Activated CD4-positive, CD25-positive, alpha-beta regulatory T cell treated with anti-CD3 and anti-CD28 coated beads, Interleukin-2, amount 50 U/mL, for 24 hours (primary cell): ENCODE measurements around the gene PES1.
"Not testable (repeated sequence)": the region's sequence is repeated elsewhere in the genome, so short reads cannot be mapped to it uniquely, and the experiment has no call there.

Experiments used
- ATAC-seq, 2 donors: fragments of 150-1000 bp; cut with Tn5 transposase; one replicate each; pipeline ENCODE4 v1.10.0; 2021; ENCODE audit warnings: mild to moderate bottlenecking in 1 of 2, moderate library complexity in 1 of 2

Gene PES1

DNA sequence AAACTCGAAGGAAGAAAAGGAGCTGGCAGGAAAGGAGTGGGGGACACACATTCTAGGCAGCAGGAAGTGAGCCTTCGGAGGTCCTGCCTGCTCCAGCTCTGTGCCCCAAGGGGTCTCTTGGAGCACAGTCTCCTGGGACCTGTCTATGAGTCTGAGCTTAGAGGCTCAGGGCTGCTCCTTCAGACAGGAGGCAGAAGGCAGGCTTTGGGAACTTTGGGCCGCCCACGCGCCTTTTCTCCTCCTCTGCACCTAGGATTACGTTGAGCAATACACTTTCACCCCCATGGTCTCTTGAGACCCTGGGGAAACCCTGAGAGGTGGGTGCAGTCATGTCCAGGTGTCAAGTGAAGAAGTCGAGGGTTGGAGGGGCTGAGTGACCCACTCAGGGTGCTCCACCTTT, 16.2 kb upstream of the PES1 start:
- no peak for ATAC-seq

DNA sequence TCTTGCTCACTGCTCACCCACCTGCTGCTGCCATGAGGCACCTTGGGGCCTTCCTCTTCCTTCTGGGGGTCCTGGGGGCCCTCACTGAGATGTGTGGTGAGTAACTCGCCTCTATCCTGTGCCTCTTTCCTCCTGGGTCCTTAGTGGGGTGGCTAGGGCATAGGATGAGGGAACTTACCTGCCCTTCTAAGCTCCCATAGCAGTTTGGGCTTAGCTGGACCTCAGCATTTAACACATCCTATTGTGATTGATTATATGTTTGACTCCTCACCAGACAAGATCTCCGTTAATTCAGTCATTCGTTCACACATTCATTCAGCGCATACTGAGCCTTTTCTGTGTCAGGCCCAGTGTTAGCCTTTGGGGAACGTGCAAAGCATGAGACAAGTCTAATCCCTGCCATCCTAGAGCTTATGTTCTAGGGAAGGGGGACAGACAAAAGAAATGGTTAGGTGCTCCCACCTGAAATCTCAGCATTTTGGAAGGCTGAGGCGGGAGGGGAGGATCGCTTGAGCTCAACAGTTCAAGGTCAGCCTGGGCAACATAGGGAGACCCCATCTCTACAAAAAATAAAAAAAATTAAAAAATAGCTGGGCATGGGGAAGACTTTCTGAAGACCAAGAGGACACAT, 15.7 kb upstream of the PES1 start:
- ATAC-seq = no peak

DNA sequence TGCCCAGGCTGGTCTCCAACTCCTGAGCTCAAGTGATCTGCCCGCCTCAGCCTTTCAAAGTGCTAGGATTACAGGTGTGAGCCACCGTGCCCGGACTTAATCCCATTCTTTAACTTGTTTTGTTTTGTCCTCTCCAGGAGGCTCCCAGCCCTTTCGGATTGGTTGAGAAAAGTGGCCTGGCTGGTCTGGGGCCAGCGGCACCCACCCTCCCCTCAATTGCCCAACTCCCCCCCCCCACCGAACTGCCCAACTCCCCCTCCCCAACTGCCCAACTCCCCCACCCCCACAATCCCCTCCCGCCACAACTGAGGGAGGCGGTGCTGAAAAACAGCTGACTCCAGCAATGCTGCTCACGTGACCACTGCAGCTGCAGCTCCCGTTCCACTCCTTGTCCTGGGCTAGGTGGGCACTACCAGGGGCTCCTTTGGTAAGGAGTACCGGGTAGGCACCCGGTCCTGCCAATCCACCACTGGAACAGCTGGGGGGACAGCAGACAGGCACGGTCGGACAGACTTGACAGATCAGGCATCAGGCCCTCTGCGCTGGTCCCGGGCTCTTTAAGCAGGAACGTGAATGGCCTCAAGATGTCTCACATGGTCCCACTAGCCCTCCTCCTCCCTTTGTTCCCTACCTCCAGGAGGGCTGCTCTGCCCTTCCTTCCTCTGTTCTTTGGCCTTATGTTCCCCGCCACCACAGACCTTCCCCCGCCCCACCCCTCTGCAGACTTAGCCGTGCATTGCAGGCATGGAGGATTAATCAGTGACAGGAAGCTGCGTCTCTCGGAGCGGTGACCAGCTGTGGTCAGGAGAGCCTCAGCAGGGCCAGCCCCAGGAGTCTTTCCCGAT, 15.0 kb upstream of the PES1 start, which contains the start of gene TCN2:
Gene TCN2 (plus strand): TSS at position 720 of the 845 bp plus-strand sequence. CDS start 158 bp downstream, outside the sequence.
- ATAC-seq = peak; percentile 73 to 75

DNA sequence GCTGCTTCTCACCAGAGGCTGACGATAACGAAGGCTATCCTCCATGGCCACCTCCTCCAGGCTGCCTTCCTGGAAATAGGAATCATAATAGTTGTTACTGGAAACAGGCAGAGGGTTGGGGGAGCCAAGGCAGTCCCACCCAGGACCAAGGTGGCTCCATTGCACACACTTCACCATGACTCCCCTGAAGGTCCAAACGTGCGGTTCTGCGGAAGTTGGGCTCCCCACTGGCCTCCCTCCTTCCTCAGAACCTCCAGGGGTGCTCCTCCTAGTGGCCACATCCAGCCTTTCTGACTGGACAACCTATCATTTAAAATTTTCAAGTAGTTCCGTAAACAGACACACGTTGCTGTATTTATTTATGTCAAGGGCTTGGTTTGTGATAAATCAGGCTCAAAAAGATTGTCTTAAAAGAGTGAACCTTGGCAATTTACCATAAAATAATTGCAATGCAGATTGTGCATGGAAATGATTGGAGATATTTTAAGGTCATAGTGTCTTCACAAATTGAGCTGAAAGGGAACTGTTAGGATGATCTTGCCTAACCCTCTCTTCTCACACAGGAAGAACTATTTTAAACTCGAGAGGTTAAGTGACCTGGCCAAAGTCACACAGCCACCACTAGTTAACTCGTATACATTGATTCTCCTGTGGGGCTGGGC, 13.9 kb upstream of the PES1 start:
- ATAC-seq = peak; percentile 37

DNA sequence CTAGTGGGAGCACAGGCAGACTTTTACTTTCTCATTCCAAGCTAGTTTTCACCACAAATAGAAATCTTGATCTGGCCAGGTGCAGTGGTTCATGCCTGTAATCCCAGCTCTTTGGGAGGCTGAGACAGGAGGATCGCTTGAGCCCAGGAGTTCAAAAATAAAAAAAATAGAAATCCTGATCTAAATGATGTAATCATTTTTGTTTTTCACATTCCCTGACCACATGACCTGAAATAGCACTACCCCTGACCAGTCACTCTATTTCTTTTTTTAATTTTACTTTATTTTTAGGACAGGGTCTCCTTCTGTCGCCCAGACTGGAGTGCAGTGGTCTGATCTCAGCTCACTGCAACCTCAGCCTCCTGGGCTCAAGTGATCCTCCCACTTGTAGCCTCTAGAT, 13.0 kb upstream of the PES1 start:
- no peak for ATAC-seq

DNA sequence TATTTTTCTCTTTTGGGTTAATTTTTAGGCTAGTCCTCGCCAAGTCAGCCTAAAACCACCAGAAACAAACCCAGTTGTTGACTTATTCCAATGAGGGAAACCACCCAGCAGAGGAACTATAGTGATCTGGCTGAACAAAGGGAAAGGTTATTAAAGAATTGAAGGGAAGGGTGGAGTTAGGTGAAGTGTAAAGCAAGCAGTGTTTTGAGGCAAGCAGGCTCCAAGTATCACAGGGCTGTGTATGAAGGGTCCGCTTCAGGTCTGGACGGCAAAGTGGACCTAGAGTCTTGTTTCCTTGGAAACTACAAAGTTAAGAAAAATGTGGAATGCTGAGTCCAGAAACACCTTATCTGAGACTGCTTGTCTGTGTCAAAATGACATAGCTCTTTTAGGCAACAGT, 12.1 kb upstream of the PES1 start:
- no peak for ATAC-seq

DNA sequence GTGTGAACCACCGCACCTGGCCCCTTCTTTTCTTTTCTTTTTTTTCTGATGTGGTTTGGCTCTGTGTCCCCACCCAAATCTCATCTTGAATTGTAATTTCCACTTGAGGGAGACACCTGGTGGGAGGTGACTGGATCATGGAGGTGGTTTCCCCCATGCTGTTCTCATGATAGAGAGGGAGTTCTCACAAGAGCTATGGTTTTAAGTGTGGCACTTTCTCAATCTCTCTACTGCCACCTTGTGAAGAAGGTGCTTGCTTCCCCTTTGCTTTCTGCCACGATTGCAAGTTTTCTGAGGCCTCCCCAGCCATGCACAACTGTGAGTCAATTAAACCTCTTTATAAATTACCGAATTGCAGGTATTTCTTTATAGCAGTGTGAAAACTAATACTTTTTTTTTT, 10.3 kb upstream of the PES1 start:
- ATAC-seq = no peak

DNA sequence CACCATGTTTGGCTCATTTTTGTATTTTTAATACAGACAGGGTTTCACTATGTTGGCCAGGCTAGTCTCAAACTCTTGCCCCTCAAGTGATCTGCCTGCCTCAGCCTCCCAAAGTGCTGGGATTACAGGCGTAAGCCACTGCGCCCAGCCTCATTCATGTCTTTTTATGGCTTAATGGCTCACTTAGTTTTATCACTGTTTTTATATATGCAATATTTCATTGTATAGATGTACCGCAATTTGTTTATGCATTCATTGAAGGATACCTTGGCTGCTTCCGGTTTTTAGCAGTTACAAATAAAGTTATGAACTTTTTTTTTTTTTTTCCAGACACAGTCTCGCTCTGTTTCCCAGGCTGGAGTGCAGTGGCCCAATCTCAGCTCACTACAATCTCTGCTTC, 9.8 kb upstream of the PES1 start:
- no peak for ATAC-seq

DNA sequence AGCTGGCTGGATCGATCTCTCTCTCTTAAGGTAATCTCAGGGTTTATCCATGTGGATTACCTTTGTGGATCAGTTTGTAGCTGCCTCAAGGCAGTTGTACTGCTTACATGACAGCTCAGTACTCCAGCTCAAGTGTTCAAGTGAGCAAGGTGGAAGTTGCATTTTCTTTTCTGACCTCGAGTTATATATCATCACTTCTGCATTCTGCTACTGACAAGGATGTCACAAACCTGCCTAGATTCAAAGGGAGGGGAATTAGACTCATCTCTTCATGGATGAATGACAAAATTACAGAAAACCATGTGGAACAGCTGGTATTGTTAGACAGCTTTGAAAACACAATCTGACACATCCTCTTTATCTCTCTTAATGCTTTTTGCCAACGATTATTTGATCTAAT, 9.2 kb upstream of the PES1 start:
- no peak for ATAC-seq

DNA sequence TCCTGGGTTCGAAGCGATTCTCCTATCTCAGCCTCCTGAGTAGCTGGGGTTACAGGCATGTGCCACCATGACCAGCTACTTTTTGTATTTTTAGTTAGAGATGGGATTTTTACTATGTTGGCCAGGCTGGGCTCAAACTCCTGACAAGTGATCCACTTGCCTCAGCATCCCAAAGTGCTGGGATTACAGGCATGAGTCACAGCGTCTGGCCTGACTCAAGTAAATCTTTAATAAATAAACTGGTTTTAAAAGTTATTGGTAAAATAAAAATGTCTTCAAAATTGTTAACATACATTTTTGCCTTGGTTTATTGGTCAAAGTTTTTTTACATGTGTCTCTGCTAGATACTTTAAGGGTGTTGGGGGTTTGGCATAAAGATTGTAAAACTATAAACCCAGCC, 7.3 kb upstream of the PES1 start:
- ATAC-seq = no peak

DNA sequence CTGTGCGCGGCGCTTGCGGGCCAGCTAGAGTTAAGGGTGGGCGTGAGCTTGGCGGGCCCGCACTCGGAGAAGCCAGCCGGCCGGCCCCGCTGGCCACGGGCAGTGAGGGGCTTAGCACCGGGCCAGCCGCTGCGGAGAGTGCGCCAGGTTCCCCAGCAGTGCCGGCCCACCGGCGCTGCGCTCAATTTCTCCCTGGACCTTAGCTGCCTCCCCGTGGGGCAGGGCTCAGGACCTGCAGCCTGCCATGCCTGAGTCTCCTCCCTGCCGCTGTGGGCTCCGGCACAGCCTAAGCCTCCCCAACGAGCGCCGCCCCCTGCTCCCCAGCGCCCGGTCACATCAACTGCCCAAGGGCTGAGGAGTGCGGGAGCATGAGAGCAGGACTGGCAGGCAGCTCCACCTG, 5.2 kb upstream of the PES1 start:
- no peak for ATAC-seq

DNA sequence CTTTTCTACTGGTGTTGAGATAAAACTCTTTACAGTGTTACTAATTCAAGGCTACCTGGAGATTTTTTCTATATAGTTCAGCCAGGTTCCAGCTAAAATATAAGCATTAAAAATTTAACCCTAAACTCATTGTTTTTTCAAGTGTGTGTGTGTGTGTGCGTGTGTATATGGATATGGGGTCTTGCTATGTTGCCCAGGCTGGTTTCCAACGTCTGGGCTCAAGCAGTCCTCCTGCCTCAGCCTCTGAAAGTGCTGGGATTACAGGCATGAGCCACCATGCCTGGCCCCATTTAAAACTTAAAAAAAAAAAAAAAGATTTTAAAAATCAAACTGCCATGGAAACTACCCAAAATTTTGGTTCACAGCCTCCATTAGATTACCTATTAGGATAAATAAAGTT, 4.5 kb upstream of the PES1 start:
- no peak for ATAC-seq

DNA sequence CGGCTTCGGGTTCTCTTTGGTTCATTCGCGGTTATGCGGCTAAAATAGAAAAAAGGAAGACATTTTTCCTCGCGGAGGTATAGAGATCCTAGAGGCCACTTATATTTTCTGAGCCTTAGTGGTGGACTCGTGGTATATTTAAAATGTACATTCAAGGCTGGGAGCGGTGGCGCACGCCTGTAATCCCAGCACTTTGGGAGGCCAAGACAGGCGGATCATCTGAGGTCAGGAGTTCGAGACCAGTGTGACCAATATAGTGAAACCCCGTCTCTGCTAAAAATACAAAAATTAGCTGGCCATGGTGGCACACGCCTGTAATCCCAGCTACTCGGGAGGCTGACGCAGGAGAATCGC, 627 bp upstream of the PES1 start:
- ATAC-seq = not testable (repeated sequence)

DNA sequence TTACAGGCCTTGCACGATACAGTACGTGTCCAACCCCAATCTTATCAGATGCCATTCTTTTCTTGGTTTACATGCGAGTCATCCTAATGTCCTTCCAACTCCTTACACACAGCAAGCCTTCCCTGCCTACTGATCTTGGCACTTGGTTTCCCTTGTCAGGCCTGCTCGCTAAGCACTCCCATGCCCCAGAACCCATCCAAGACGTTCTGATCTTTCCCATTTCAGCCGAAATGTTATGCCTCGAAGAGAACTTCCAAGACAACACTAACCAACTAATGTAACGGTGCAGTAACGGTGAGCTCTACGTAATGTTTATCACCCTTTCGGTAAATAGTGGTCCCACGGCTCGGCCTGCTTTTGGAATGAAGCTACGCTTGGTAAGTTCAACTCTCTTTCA, 521 bp downstream of the PES1 start:
- no peak for ATAC-seq

DNA sequence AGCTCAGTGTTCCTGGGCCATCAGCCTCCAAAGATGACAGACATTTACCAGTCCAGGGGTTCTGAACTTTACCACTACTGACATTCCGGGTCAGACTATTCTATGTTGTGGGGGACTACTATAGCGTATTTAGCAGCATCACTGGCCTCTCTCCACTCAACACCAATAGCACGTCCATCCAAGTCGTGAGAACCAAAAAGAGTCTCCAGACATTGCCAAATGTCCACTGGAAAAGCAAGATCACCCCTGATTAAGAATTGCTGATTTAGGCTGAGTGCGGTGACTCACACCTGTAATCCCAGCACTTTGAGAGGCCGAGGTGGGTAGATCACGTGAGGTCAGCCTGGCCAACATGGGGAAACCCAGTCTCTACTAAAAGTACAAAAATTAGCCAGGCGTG, 5.3 kb downstream of the PES1 start:
- no peak for ATAC-seq

DNA sequence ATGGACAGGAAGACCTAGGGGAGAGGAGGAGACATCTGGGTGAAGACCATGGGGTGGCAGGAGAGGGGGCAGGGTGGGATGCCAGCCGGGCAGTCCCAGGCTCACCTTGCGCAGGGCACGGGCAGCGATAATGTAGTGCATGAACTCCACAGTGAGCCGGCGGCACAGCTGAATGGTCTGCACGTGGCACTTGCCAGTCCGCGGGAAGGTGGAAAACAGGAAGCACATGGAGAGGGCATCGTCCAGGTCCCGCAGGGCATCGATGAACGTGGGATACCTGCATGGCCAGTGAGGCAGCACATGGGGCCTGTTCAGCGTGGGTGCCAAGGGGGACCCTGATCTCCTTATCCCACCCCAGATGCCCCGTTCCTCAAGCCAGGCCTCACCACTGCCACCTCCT, 7.3 kb downstream of the PES1 start:
- ATAC-seq = no peak

DNA sequence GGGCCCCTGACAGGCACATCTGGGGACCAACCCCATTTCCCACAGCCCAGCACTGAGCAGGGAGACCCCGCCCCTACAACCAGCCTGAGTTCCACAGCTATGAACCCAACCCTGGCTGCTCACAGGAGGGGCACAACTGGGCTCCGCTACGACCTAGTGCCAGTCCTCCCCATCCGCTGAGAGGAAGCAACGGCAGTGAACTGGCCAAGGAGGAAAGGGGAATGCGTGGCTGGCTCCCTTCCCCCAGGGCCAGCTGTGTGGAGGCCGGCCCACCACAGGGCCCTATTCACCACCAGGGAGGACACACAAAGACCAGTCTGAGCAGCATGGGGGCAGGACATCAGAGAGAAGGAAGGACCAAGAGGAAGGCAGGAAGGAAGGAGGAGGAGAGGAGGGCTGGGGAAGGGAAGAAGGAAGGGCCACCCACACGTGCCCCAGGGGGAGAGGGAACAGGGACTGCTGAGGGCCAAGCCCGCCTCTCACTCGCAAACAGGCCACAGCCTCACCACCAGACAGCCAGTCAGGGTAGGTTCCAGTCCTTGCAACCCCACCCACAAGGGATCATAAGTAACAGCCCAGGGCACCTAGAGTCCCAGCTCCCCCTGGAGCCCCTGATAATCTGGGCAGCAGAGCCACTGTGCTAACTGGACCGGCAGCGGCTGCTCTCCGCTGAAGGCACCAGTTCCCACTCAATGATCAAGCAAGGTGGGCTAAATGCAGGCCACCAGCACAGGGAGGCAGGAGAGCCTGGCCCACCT, 8.7 kb downstream of the PES1 start:
- ATAC-seq = no peak

DNA sequence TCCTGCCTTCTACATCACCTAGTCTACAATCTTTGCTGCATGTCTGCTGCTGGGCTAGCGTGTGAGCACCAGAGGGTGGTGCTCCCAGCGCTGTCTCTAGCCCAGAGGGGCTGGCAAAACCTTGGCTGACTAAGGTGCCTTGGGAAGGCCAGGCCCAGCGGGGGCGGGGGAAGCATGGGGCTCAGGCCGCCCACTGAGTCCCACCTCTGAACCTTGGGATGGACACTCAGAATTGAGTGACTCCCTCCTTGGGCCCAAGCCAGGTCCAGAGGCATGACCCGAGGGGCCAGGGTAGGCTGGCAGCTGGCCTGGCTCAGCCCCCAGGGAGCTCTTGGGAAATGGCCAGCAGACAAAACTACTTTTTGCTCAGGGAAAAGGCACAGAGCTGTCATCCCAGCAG, 9.7 kb downstream of the PES1 start:
- no peak for ATAC-seq

DNA sequence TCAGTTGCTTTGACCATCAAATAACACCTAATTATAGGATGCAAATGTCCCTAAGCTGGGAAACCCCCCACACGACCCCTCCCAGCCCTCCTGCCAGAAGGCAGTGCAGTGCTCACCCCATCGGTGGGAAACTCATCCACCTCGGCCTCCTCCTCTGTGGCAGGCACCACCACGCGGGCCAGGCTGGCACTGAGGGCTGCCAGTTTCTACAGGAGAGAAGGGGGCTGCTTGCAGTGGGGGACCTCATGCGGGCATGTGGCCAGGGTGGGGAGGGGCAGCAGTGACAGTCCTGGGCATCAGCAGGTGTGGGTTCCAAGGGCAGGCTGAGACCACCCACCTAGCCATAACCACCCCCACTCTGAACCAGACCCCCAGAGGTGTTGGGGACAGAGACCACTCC, 10.8 kb downstream of the PES1 start:
- no peak for ATAC-seq

DNA sequence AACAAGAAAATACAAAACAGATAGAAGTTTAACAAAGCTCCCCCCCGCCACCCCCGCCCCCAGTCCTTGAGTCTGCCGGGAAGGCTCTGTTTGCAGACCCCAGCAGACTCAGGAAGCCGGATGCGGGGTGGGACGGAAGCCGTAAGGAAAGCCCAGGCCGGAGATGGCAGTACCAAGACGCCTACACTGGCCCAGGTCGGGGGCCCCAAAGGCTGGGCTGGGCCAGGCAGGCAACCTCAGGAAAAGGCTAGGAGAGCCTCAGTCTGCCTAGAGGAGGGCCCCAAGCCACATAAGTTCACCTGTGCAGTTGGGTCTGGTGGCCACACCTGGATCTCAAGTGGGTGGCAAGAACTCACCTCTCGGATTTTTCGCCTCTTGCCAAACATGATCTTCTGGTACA, 13.2 kb downstream of the PES1 start:
- ATAC-seq = no peak

DNA sequence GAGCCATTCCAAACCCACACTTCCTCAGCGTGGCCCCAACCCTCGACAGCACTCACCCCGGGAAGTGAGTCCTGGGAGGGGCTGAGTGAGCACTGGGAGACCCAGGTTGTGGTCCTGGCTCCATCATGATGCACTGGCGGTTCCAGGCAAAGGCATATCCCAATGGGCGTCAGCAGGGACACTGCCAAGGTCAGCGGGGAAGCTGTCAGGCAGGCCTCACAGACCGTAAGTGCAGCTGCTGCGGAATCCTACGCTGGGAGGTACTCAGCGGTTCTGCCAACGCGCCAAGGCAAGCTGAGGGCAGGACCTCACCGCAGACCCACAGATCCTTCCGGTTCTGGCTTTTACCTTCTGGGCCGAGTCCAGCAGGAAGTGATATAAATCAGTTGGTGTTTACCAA, 15.9 kb downstream of the PES1 start:
- peak in 1 of 2 donors; percentile 9 for ATAC-seq

DNA sequence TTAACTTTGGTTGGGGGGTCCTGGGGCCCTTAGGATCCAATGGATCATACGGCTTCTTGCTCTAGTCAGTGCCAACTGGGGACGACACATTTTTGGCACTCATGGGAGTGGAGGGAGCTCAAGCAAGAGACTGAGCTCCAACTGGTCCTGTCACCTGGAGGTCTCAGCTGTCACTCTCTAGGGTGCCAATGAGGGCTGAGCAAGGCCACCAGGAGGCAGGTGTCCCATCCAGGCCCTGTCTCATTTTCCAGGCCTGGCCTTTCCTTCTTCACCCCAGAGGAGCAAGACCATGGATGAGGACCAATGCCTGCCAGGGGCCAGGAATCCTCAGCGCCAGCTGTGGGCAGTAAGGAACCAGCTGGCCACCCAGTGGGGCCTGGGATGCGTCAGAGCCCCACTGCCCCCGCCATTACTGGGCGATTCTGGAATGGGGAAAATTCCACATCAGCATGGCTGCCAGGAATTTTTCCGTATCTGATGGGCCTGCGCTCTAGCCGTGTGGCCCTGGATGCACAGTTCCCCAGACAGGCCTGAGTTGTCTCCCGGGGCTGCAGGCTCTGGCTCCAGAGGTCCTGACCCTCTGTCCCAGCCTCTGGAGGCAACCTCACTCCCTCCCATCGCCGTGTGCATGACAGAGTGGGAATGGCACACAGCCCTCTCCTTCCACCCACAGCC, 16.6 kb downstream of the PES1 start:
- ATAC-seq = no peak
